ENCODE results near the gene UXS1.

Gene UXS1

DNA sequence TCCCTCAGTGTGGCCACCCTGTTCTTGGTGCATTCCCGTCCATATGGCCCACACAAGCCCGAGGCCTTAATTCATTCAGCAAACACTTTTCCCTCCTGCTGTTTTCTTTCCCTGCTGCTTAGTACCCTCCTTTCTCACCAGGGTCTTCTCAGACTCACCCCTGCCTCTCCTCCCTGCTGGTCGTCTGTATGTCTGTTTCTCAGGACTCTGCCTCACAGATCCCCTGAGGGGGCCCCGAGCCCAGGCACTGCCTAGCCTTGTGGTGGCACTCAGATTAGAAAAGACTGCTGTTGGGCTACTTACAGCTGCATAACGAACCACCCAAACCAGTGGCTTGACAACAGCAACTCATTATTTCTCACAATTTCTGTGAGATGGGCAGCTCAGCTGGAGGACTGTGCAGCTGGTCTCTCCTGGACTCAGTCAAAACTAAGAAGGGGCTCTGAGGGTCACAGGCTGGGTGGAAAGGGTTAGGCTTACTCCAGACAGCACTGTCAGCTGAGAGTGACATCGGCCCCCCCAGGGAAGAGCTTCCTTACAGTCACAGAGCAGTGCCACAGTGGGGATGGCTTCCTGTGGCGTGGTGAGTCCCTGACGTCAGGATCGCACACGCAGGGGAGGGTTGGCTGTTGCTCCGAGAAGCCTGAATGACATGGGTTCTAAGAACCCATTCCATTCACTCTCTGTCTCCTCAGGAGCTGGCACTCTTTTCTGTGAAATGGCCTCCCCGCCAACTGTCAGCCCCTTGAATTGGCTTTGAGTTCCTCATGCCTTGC is 139.0 kb downstream of the UXS1 start:
- no peak for DNase-seq (ENCODE audit: low read depth in 2 of 2)

DNA sequence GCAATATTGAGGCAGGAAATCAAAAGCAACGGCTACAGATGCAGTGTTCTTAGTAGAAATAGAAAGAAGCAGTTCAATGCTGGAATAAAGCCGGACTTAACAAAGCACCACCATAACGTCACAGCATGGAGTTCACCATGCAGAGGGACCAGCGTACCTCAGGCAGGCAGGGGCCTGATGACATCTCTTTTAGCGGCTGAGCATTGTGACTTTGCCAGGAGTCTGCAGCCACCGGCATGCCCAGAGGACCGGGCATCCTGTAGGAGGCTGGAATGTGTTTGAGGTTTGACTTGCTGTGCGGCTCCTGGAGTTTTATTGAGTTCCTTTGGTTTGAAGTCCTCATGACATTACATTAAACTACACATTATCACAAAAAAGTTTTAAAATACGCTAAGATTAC is 139.8 kb downstream of the UXS1 start:
- no peak for DNase-seq (ENCODE audit: low read depth in 2 of 2)

DNA sequence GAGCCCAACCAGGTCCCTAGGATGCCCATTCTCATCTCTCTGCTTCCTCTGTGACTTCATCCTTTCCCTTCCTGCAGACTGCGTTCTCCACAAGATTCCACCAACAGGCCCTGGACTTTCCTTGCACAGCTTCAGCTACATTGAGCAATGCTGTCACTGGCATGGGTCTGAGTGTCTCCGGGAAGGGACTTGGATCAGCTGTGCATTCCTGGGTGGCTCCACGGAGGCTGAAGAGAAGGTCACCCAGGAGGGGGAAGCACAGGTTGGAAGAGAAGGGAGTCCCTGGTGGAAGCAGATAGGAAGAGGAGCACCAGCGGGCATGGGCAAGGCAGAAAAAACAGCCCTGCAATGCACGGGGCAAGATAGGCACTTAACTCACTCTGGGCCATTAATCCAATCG is 140.5 kb downstream of the UXS1 start:
- DNase-seq (ENCODE audit: low read depth in 2 of 2): no peak

DNA sequence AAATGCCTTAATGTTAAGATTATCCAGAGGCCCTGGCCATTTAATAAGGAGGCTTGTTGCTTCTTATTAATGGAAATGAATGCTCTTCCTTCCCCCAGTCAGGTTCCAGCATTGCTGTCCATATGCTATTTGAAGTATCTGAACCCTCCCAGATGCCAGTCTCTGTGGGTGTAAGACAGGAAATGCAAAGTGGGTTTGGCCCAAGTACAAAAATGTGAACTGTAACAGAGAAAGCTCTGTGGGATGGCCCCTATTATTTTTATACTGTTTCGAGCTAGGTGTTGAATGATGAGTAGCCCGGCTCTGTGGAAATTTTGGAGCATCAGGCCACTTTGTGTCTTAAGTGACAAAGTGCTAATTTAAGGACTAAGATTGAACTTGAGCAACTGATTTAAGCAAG is 141.0 kb downstream of the UXS1 start:
- peak; percentile 39 to 40 for DNase-seq (ENCODE audit: low read depth in 2 of 2)

DNA sequence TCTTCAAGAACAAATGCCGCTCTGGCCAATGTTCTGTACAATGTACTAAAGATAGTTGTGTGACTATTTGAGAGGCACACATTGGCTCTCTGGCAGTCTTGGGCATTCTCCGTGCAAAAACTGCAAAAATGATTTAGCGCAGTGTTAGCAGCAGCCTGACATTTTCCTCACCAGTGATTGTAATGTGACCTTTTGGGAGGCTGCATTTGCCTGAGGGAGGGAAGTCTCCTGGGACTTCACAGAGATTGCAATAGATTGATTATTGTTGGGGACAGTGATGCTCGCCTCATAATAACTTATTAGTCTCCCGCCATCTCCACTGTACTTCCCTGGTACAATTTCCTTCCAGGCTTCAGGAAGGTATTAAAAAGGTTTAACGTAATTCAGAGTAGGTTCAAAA is 149.2 kb downstream of the UXS1 start:
- no peak for DNase-seq (ENCODE audit: low read depth in 2 of 2)

DNA sequence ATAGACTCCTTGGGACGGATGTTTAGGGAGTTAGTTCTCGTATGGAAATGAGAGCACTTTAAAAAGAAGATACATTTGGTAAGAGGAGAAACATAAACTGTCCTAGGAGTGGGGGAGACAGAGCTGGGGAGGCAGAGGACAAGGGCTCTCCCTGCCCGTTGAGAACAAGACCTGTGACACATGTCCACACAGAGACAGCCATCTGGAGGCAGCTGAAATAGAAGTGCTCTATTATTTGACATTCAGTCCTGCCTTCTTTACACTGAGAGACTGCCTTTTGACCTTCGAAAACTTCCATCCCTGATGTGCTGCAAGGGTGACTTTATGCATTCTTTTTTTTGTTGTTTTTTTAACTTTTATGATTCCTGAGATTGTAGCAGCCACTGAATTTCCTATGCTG is 150.1 kb downstream of the UXS1 start:
- no peak for DNase-seq (ENCODE audit: low read depth in 2 of 2)
